ENCODE data around the gene SFXN3. TPM values are rescaled to one million over a fixed set of nuclear protein-coding genes. Genes with fewer than 3 reads are reported as not detected.

SFXN3 gene
- total RNA-seq, 1 donor from 2014 or later = 13.4 TPM

- no peak overlapping the region for H3K27ac ChIP-seq (replicated peaks)
- H3K36me3 ChIP-seq = no peaks in the 10 kb centered on the region
- DNase-seq = no peak
- no peak overlapping the region for H3K4me3 ChIP-seq
- H3K4me1 ChIP-seq = peaks cover 15% of the 10 kb centered on the region
- intact Hi-C loops (cut with micrococcal nuclease) = no loop called here
- TF ChIP-seq CTCF (IDR thresholded peaks at IDR 0.05; ENCODE audit: borderline replicate concordance) = no peak
- no peaks in the 10 kb centered on the region for H3K9me3 ChIP-seq (replicated peaks)
- peaks cover 54% of the 10 kb centered on the region for H3K27me3 ChIP-seq (ENCODE audit: low read depth)
These were observed 21.3 kb downstream of the SFXN3 start for GRCh38 chr10:101052285-101052684.

GRCh38 chr10:101053516-101053915, 22.5 kb downstream of the SFXN3 start:
- no peak for TF ChIP-seq CTCF (IDR thresholded peaks at IDR 0.05; ENCODE audit: borderline replicate concordance)
- no peak for DNase-seq
- Histone ChIP-seq H3K9me3 (replicated peaks) (no peaks in the 10 kb centered on the region), H3K27me3 (ENCODE audit: low read depth) (peaks cover 42% of the 10 kb centered on the region), H3K36me3 (no peaks in the 10 kb centered on the region), H3K4me3 (no peak overlapping the region), H3K4me1 (peaks cover 10% of the 10 kb centered on the region), H3K27ac (replicated peaks) (no peak overlapping the region)
- intact Hi-C loops (cut with micrococcal nuclease) = no loop called here

- no peak for TF ChIP-seq CTCF (IDR thresholded peaks at IDR 0.05; ENCODE audit: borderline replicate concordance)
- DNase-seq = no peak
- H3K4me3 ChIP-seq = no peak overlapping the region
- intact Hi-C loops (cut with micrococcal nuclease) = no loop called here
- H3K27me3 ChIP-seq (ENCODE audit: low read depth) = peaks cover 34% of the 10 kb centered on the region
- no peaks in the 10 kb centered on the region for H3K36me3 ChIP-seq
- H3K27ac ChIP-seq (replicated peaks) = no peak overlapping the region
- no peaks in the 10 kb centered on the region for H3K9me3 ChIP-seq (replicated peaks)
- H3K4me1 ChIP-seq = peaks cover 10% of the 10 kb centered on the region
These were observed 23.3 kb downstream of the SFXN3 start for GRCh38 chr10:101054351-101054750.

- no peaks in the 10 kb centered on the region for H3K9me3 ChIP-seq (replicated peaks)
- no peak overlapping the region for H3K27ac ChIP-seq (replicated peaks)
- intact Hi-C loops (cut with micrococcal nuclease) = no loop called here
- H3K4me3 ChIP-seq = no peak overlapping the region
- H3K4me1 ChIP-seq = peaks cover 12% of the 10 kb centered on the region
- no peak for DNase-seq
- no peaks in the 10 kb centered on the region for H3K36me3 ChIP-seq
- H3K27me3 ChIP-seq (ENCODE audit: low read depth) = peaks cover 28% of the 10 kb centered on the region
- TF ChIP-seq CTCF (IDR thresholded peaks at IDR 0.05; ENCODE audit: borderline replicate concordance) = no peak
These were observed 23.8 kb downstream of the SFXN3 start for GRCh38 chr10:101054876-101055275.

- Histone ChIP-seq H3K4me3 (no peak overlapping the region), H3K27me3 (ENCODE audit: low read depth) (peaks cover 23% of the 10 kb centered on the region), H3K36me3 (no peaks in the 10 kb centered on the region), H3K9me3 (replicated peaks) (no peaks in the 10 kb centered on the region), H3K4me1 (peaks cover 12% of the 10 kb centered on the region), H3K27ac (replicated peaks) (no peak overlapping the region)
- no peak for DNase-seq
- intact Hi-C loops (cut with micrococcal nuclease) = no loop called here
- no peak for TF ChIP-seq CTCF (IDR thresholded peaks at IDR 0.05; ENCODE audit: borderline replicate concordance)
These were observed 24.4 kb downstream of the SFXN3 start for GRCh38 chr10:101055411-101055810.
